ENCODE data around the gene TOMM34. TPM values are rescaled to one million over a fixed set of nuclear protein-coding genes. Genes with fewer than 3 reads are reported as not detected.

The TOMM34 gene
- total RNA-seq, 1 donor from 2014 or later, result 16.0 TPM

DNA sequence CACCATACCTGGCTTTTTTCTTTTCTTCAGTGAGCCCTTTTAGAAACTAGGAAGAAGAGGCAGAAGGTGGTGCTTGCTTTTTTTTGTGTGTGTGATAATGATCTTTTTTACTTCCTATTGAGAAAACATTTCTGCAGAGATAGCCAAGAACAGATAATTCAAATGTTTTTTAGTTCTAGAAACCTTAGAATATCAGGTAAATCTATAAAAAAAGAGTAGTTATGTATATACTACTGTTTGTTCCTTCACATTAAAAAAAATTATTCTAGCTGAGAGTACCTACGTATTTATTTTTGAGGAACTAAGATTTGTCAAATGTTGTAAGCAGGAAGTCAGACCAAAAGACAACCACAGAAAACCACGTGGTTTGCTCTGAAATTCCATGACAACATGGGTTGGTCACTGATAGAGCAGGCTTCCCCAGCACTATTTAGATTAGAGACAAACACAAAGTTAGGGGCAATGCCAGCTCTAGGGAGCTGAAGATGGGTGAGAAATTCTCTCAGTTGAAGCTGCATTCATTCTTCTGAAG lies 19.0 kb upstream of the TOMM34 start:
- DNase-seq (no peak), ATAC-seq (peak; percentile 89)
- intact Hi-C loops (cut with DNase I), result no loop called here
- Histone ChIP-seq H3K9me3 (no peaks in the 10 kb centered on the region), H3K4me3 (no peak overlapping the region), H3K36me3 (peaks cover 79% of the 10 kb centered on the region), H3K4me1 (peaks cover 8% of the 10 kb centered on the region), H3K27me3 (no peaks in the 10 kb centered on the region), H3K27ac (peak overlapping the region; percentile 56)
- TF ChIP-seq, protein P1, sequence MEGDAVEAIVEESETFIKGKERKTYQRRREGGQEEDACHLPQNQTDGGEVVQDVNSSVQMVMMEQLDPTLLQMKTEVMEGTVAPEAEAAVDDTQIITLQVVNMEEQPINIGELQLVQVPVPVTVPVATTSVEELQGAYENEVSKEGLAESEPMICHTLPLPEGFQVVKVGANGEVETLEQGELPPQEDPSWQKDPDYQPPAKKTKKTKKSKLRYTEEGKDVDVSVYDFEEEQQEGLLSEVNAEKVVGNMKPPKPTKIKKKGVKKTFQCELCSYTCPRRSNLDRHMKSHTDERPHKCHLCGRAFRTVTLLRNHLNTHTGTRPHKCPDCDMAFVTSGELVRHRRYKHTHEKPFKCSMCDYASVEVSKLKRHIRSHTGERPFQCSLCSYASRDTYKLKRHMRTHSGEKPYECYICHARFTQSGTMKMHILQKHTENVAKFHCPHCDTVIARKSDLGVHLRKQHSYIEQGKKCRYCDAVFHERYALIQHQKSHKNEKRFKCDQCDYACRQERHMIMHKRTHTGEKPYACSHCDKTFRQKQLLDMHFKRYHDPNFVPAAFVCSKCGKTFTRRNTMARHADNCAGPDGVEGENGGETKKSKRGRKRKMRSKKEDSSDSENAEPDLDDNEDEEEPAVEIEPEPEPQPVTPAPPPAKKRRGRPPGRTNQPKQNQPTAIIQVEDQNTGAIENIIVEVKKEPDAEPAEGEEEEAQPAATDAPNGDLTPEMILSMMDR (IDR thresholded peaks at IDR 0.05), result no peak

- no peaks in the 10 kb centered on the region for H3K27me3 ChIP-seq
- H3K36me3 ChIP-seq, result peaks cover 82% of the 10 kb centered on the region
- intact Hi-C loops (cut with DNase I), result no loop called here
- H3K4me1 ChIP-seq, result peaks cover 11% of the 10 kb centered on the region
- H3K4me3 ChIP-seq, result no peak overlapping the region
- TF ChIP-seq, protein P1 (IDR thresholded peaks at IDR 0.05), result no peak
- no peaks in the 10 kb centered on the region for H3K9me3 ChIP-seq
- no peak overlapping the region for H3K27ac ChIP-seq
- DNase-seq (no peak), ATAC-seq (no peak)
These were observed 16.5 kb upstream of the TOMM34 start for GRCh38 chr20:44976698-44977097.

- peaks cover 21% of the 10 kb centered on the region for H3K4me1 ChIP-seq
- no peaks in the 10 kb centered on the region for H3K27me3 ChIP-seq
- H3K9me3 ChIP-seq, result no peaks in the 10 kb centered on the region
- TF ChIP-seq, protein P1 (IDR thresholded peaks at IDR 0.05), result no peak
- DNase-seq (no peak), ATAC-seq (no peak)
- H3K36me3 ChIP-seq, result peaks cover 48% of the 10 kb centered on the region
- intact Hi-C loops (cut with DNase I), result no loop called here
- H3K4me3 ChIP-seq, result no peak overlapping the region
- no peak overlapping the region for H3K27ac ChIP-seq
These were observed 12.9 kb upstream of the TOMM34 start for GRCh38 chr20:44973053-44973452.

DNA sequence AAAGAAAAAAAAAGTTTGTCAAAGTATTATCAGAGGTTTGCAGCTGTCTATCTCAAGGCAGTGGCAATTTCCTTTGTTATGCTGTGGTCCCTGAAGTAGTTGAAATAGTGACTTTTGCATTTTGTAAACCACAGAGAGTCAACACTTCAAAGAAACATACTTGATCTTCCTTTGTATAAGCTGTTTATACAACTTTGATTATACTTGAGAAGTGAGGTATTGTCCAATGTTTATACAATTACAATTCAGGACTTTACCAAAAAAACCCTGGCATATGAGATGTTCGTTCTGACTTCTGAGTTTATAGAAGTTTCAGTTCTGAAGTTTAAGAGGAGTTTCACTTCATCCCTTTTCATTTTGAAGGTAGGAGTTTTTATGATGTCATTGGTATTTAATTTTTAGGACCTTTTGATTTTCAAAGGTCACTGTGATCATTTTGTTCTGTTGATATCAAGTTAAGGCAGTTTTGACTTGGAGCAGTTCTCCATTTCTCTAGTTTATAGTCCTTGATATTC lies 10.1 kb upstream of the TOMM34 start:
- TF ChIP-seq, protein P1 (IDR thresholded peaks at IDR 0.05), result no peak
- Histone ChIP-seq H3K27ac (peak overlapping the region; percentile 25), H3K27me3 (no peaks in the 10 kb centered on the region), H3K9me3 (no peaks in the 10 kb centered on the region), H3K4me3 (peak overlapping the region; percentile 94), H3K4me1 (peaks cover 35% of the 10 kb centered on the region), H3K36me3 (peaks cover 36% of the 10 kb centered on the region)
- DNase-seq, result no peak
- no peak for ATAC-seq
- intact Hi-C loops (cut with DNase I), result no loop called here

DNA sequence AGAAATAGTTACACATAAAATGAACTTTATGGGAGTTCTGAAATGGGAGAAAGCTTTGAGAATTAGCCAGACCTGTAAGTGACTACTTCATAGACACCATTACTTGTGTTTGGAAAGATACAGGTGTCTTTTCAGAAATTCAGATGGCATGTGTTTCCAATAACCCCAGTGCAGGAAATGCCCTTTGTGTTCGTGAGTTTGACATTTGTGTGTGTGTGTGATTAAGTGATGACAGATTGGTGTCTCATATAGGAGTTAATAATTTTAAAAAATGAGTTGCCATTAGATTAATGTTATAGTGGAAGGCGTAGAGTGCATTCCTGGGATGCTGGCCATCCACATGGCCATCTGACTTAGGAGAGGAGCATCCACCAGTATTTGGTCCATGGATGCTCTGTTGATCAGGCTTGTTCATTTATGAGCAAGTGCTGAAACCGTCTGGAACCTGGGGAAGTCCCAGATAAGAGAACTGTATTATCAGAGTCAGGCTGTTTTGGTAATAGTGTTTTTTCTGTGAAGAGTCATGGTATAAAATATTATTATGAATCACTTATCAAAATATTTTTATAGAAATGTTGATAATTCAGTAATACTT lies 9.2 kb upstream of the TOMM34 start:
- peak overlapping the region; percentile 94 for H3K4me3 ChIP-seq
- H3K4me1 ChIP-seq, result peaks cover 35% of the 10 kb centered on the region
- no peaks in the 10 kb centered on the region for H3K9me3 ChIP-seq
- peaks cover 27% of the 10 kb centered on the region for H3K36me3 ChIP-seq
- ATAC-seq (no peak), DNase-seq (no peak)
- intact Hi-C loops (cut with DNase I), result no loop called here
- no peaks in the 10 kb centered on the region for H3K27me3 ChIP-seq
- peak overlapping the region; percentile 25 for H3K27ac ChIP-seq
- TF ChIP-seq, protein P1 (IDR thresholded peaks at IDR 0.05), result no peak

All from upper lobe of right lung (tissue), 1 donor.